Gastrocnemius medialis (tissue), 4 donors: ENCODE data around the gene HOXC13. TPM values are rescaled to one million over a fixed set of nuclear protein-coding genes. Genes with fewer than 3 reads are reported as not detected.

Experiments
- ATAC-seq, 2 donors: fragments of 150-250 bp; one replicate each; pipeline ENCODE4 v1.9.1; 2016
- DNase-seq, 2 donors: peaks; one replicate each; pipeline ENCODE4 v3.0.0-alpha.2; 2019
- H3K27ac ChIP-seq, 4 donors: fragments of 200-600 bp; sonication (generic); 1 replicate in 1 of 4; 2 replicates in 3 of 4; pipeline ENCODE4 v1.5.1; 2016 to 2018; ENCODE audit warnings: mild to moderate bottlenecking in 2 of 4, moderate library complexity in 1 of 4
- H3K27me3 ChIP-seq, 3 donors: fragments of 200-600 bp; sonication (generic) in 2 of 3; 1 replicate in 1 of 3; 2 replicates in 2 of 3; pipeline versions ENCODE4 v1.5.1 to v1.6.0; 2016 to 2019; ENCODE audit warnings: mild to moderate bottlenecking in 1 of 3, moderate library complexity in 1 of 3
- H3K36me3 ChIP-seq, 2 donors: fragments of 200-600 bp; sonication (generic) in 1 of 2; one replicate each; pipeline ENCODE4 v1.5.1; 2017 to 2018
- H3K4me1 ChIP-seq, 2 donors: fragments of 200-600 bp; sonication (generic) in 1 of 2; one replicate each; pipeline ENCODE4 v1.5.1; 2016 to 2017; ENCODE audit warnings: mild to moderate bottlenecking in 2 of 2
- H3K4me3 ChIP-seq, 4 donors: fragments of 200-600 bp; sonication (generic) in 3 of 4; 1 replicate in 1 of 4; 2 replicates in 3 of 4; pipeline ENCODE4 v1.5.1; 2016 to 2019; ENCODE audit warnings: mild to moderate bottlenecking in 2 of 4
- H3K9me3 ChIP-seq, 3 donors: fragments of 200-600 bp; sonication (generic) in 2 of 3; 1 replicate in 1 of 3; 2 replicates in 2 of 3; pipeline ENCODE4 v1.5.1; 2016 to 2019
- CTCF ChIP-seq, 5 experiments: fragments of 450-650 bp in 3 of 5; fragments of 200-600 bp in 2 of 5; sonication (generic) in 2 of 5; IDR thresholded peaks in 4 of 5; conservative IDR thresholded peaks in 1 of 5; 1 replicate in 4 of 5; 2 replicates in 1 of 5; pipeline ENCODE4 v1.5.1; 2016 to 2019; ENCODE audit warnings: antibody characterized with exemption in 5 of 5, mild to moderate bottlenecking in 3 of 5, moderate library complexity in 3 of 5
- POLR2A ChIP-seq, 2 donors: fragments of 450-650 bp; IDR thresholded peaks; one replicate each; pipeline ENCODE4 v1.6.1; 2017; ENCODE audit warnings: antibody characterized with exemption in 2 of 2, mild to moderate bottlenecking in 2 of 2, moderate library complexity in 2 of 2
- in situ Hi-C, 4 donors: fragments of 200-750 bp; cut with MboI; loops; one replicate each; pipeline versions ENCODE4 v1.15.0 to v1.8.0; 2017; ENCODE audit warnings: low sequenced_read_pairs in 4 of 4
- intact Hi-C: fragments of 100-400 bp; cut with DNase I; formaldehyde crosslinking; loops from one replicate; pipeline ENCODE4 v1.15.1; 2023; ENCODE audit warnings: low total_unique reads
- total RNA-seq, 4 donors: library from RNA; depleted of rRNA; stranded (reverse); fragments of >200 nt; gene quantifications; one replicate each; pipeline versions ENCODE4 v1.1.0 to v1.2.3, GENCODE V29; 2016

HOXC13 gene
- total RNA-seq, 4 donors from 2014 or later: 0.10 to 0.33 TPM; not detected in 2

GRCh38 chr12:53942467-53942997 is 3.9 kb downstream of the HOXC13 start:
- no peak for TF ChIP-seq POLR2A (IDR thresholded peaks at IDR 0.05)
- TF ChIP-seq CTCF (IDR thresholded peaks at IDR 0.05 in 4 of 5, conservative IDR thresholded peaks at IDR 0.05 in 1 of 5): no peak
- in situ Hi-C loops: no loop called here

GRCh38 chr12:53944209-53944608 is 5.6 kb downstream of the HOXC13 start:
- Histone ChIP-seq H3K9me3 (no peaks in the 10 kb centered on the region), H3K4me3 (no peak overlapping the region), H3K27ac (no peak overlapping the region), H3K36me3 (no peaks in the 10 kb centered on the region), H3K27me3 (peaks cover 71 to 82% (median 73%) of the 10 kb centered on the region in 3 donors), H3K4me1 (no peaks in the 10 kb centered on the region)
- in situ Hi-C loops (no loop called here), intact Hi-C loops (loop anchor here (10.0 kb wide), 1 partner anchor 149 kb away; no protein-coding TSS in a partner anchor)
- DNase-seq: no peak
- no peak for ATAC-seq
- TF ChIP-seq POLR2A (IDR thresholded peaks at IDR 0.05): no peak
- TF ChIP-seq CTCF (IDR thresholded peaks at IDR 0.05 in 4 of 5, conservative IDR thresholded peaks at IDR 0.05 in 1 of 5): no peak

More at GRCh38 chr12:53942467-53942997, 3.9 kb downstream of the HOXC13 start:
- intact Hi-C loops: loop anchor here (10.0 kb wide), 1 partner anchor 148 kb away; no protein-coding TSS in a partner anchor
- Histone ChIP-seq H3K4me1 (peaks cover 0 to 8% of the 10 kb centered on the region in 2 donors), H3K27ac (no peak overlapping the region), H3K27me3 (peaks cover 86 to 99% (median 89%) of the 10 kb centered on the region in 3 donors), H3K36me3 (no peaks in the 10 kb centered on the region), H3K9me3 (no peaks in the 10 kb centered on the region), H3K4me3 (no peak overlapping the region)
- ATAC-seq: no peak
- DNase-seq: no peak

GRCh38 chr12:53944907-53945847 is 6.5 kb downstream of the HOXC13 start:
- ATAC-seq (no peak), DNase-seq (no peak)
- H3K27ac ChIP-seq: no peak overlapping the region
- no peak overlapping the region for H3K4me3 ChIP-seq
- intact Hi-C loops: loop anchor here (10.0 kb wide), 1 partner anchor 150 kb away; no protein-coding TSS in a partner anchor
- peaks cover 70 to 82% (median 71%) of the 10 kb centered on the region in 3 donors for H3K27me3 ChIP-seq
- no peak for TF ChIP-seq POLR2A (IDR thresholded peaks at IDR 0.05)
- no peak for TF ChIP-seq CTCF (IDR thresholded peaks at IDR 0.05 in 4 of 5, conservative IDR thresholded peaks at IDR 0.05 in 1 of 5)
- H3K36me3 ChIP-seq: no peaks in the 10 kb centered on the region
- H3K4me1 ChIP-seq: no peaks in the 10 kb centered on the region
- H3K9me3 ChIP-seq: no peaks in the 10 kb centered on the region
- in situ Hi-C loops: no loop called here

GRCh38 chr12:53947743-53948142 is 9.1 kb downstream of the HOXC13 start:
- intact Hi-C loops: loop anchor here (10.0 kb wide), 1 partner anchor 153 kb away; no protein-coding TSS in a partner anchor
- in situ Hi-C loops: no loop called here
- Histone ChIP-seq H3K36me3 (no peaks in the 10 kb centered on the region), H3K27ac (no peak overlapping the region), H3K27me3 (peaks cover 73 to 82% (median 73%) of the 10 kb centered on the region in 3 donors), H3K4me1 (no peaks in the 10 kb centered on the region), H3K9me3 (no peaks in the 10 kb centered on the region), H3K4me3 (no peak overlapping the region)
- ATAC-seq (no peak), DNase-seq (no peak)
- no peak for TF ChIP-seq POLR2A (IDR thresholded peaks at IDR 0.05)
- TF ChIP-seq CTCF (IDR thresholded peaks at IDR 0.05 in 4 of 5, conservative IDR thresholded peaks at IDR 0.05 in 1 of 5): no peak
